Heart left ventricle (tissue), 13 donors: ENCODE data around the gene KRTAP5-11.
"Not testable (repeated sequence)": the region's sequence is repeated elsewhere in the genome, so short reads cannot be mapped to it uniquely, and the experiment has no call there.

Source experiments
- POLR2A ChIP-seq, 2 donors: fragments of 450-650 bp; IDR thresholded peaks; one replicate each; pipeline ENCODE4 v1.6.1; 2017; ENCODE audit warnings: antibody characterized with exemption in 2 of 2, mild to moderate bottlenecking in 2 of 2, moderate library complexity in 2 of 2
- TF ChIP-seq, protein P1 (sequence below), 12 donors: fragments of 200-600 bp; sonication (generic) in 4 of 12; IDR thresholded peaks; one replicate each; pipeline versions ENCODE4 v1.5.0 to v1.8.0; 2018 to 2022; ENCODE audit warnings: antibody characterized with exemption in 12 of 12, mild to moderate bottlenecking in 5 of 12
- donor health status: ischemic (EF 13 %, LVEDD 7.1; RV severe dilation, severe dysfunction).
- donor health status: DM: no; HTN: yes; CAD: no.
- donor health status: DM: no; HTN: no; CAD: no.
- donor health status: ischemic (EF 25% LVEDD 6.9; RV normal size, moderate dysfunction).
- donor health status: ischemic (EF 25% LVEDD 5.7; RV mildly dilated, moderate dysfunction).
- donor health status: ischemic (EF 35%, LVEDD 5.7; RV mildly dilated, moderate dysfunction).
- donor health status: nonischemic (EF 11% LVEDD 7.7; RV severe dilation, severe dysfunction).
- donor health status: DM: yes; HTN: yes; CAD: no.
- donor health status: PGD.
- donor health status: ischemic (EF 29% LVEDD 5.4; RV normal size, mild dysfunction).
- donor health status: nonischemic (EF 23%, LVEDD 6.1; RV moderate dilation, normal function).

DNA sequence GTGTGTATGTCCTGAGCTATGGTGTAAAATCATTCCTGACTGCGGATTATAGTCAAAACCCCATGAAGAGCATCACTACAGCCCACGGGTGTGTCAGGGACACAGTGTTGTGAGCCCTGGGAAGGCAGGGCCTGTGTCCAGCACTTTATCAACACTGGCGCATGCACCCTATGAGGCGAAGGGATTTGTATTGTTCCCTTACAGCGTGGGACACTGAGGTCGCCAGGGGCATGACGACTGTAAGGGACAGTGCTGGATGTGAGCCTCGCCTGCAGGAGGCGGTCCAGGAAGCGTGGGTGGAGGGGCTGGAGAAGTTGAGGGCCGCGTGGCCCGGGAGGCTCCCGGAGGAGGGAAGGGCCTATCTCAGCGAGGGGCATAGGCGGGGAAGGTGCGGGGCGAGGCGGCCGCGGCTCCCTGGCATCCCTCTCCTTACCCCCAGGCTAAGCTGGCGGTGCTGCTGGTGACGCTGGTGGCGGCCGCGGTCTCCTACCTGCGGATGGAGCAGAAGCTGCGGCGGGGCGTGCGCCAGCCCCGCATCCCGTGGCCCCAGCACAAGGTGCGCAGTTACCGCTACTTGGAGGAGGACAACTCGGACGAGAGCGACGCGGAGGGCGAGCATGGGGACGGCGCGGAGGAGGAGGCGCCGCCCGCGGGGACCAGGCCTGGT, 24.3 kb upstream of the KRTAP5-11 start:
- TF ChIP-seq, protein P1, sequence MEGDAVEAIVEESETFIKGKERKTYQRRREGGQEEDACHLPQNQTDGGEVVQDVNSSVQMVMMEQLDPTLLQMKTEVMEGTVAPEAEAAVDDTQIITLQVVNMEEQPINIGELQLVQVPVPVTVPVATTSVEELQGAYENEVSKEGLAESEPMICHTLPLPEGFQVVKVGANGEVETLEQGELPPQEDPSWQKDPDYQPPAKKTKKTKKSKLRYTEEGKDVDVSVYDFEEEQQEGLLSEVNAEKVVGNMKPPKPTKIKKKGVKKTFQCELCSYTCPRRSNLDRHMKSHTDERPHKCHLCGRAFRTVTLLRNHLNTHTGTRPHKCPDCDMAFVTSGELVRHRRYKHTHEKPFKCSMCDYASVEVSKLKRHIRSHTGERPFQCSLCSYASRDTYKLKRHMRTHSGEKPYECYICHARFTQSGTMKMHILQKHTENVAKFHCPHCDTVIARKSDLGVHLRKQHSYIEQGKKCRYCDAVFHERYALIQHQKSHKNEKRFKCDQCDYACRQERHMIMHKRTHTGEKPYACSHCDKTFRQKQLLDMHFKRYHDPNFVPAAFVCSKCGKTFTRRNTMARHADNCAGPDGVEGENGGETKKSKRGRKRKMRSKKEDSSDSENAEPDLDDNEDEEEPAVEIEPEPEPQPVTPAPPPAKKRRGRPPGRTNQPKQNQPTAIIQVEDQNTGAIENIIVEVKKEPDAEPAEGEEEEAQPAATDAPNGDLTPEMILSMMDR (IDR thresholded peaks at IDR 0.05), result not testable (repeated sequence)
- not testable (repeated sequence) for TF ChIP-seq POLR2A (IDR thresholded peaks at IDR 0.05)
